GM20431 (cell line): Measurements from ENCODE around the gene BATF3.

ENCODE experiments used
- in situ Hi-C: fragments of 300-500 bp; cut with MseI, MboI; formaldehyde crosslinking; loops from one replicate; pipeline ENCODE4 v1.15.0; 2020; ENCODE audit warnings: low sequenced_read_pairs; ENCODE audit not compliant: unreplicated experiment

Gene BATF3

GRCh38 chr1:212686069-212686468 is 13.6 kb downstream of the BATF3 start:
- in situ Hi-C loops = no loop called here

DNA sequence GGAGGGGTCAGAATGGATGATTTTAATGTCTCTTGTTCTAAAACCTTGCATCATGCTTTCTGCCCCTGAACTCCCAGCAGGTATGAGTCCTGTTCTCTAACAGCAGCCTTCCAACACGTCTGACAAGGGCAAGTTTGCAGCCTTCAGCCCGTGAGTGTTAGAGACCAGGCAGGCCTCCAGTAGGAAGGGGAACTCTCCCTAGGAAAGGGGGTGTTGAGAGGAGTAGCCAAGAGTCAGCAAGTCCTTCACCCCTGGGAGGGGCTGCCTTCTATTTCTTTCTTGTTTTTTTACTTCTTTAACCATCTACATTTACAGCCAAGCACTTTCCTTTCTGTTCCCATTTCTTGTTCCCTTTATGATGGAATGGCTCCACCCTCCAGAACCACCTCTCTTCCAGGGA is 14.2 kb downstream of the BATF3 start:
- in situ Hi-C loops = no loop called here

GRCh38 chr1:212684521-212685090 is 15.0 kb downstream of the BATF3 start:
- in situ Hi-C loops = no loop called here

GRCh38 chr1:212684076-212684475 is 15.6 kb downstream of the BATF3 start:
- in situ Hi-C loops = no loop called here

DNA sequence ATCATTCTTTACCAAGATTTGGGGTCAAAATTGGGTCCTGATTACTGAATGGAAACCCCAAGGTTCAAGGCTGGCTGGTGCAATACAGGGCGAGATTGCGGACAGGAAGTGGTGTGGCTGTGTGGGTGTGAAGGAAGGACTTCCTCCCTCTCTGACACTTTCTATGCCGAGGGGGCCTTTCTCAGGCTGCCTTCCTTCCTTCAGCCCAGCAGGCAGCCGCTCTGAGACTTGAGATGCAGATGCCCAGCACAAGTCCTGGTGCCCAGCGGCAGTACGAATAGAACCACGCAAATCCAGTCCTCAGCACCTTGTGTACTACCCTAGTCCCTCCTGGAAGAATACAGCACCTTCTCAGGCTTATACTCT is 16.3 kb downstream of the BATF3 start:
- in situ Hi-C loops = no loop called here

DNA sequence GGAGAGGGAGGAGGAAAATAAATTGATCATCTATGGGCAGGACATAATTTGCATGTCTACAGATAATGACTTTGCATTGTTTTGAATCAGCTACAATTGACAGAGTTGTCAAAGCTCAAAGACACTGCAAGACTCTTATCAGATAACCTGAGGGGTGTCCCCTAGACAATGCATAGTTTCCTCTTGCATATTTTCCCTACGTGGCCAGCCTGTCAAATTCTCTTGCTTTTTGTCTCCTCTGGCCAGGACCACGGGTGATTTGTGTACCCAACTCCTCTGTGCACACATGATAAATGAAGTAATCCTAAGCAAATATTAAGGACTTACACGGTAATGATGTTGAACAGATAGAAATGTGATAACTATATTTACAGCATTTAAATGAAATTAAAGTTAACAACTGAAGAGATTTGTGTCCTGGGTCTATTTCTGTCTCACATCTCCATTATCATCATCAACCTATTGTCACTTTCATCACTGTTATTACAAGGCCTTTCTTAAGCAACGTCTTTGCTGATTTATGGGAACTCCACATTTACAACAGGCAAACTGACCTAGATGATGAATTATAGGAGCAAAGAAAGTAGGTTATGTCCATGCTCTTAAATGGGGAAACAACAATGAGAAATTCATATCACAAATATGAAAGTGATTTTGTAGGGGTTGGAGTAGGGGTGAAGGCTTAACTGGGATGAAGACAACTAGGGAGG is 18.8 kb downstream of the BATF3 start:
- in situ Hi-C loops = no loop called here

- in situ Hi-C loops = no loop called here
Measured at GRCh38 chr1:212678456-212679410, 20.9 kb downstream of the BATF3 start.

GRCh38 chr1:212677573-212677972 is 22.1 kb downstream of the BATF3 start:
- in situ Hi-C loops = no loop called here

DNA sequence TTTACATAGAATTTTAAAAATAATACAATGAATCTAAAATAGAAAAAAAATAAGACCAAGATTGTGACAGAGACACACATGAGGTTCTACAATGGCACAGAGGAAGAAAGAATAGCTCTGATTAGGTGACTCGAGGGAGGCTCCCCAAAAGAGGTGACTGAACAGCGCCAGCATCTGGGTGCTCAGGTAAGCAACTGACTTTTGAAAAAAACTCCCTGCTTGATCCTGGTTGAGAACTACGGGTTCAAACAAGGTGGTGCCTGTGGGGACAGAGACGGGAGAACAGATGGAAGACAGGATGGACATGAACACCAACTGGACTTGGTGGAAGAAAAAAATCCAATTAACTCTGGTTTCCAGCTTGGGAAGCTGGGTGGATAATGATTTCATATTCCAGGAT is 22.5 kb downstream of the BATF3 start:
- in situ Hi-C loops = no loop called here

DNA sequence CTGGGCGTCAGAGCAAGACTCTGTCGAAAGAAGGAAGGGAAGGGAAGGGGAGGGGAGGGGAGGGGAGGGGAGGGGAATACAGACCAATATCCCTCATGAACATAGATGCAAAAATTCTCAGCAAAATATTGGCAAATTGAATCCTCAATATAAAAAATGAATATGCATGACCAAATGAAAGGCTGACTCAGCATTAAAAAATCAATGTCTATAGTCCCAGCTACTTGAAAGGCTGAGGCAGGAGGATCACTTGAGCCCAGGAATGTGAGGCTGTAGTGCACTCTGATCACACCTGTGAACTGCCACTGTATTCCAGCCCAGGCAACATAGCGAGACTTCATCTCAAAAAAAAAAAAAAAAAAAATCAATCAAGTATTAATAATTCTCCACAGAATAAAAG is 24.0 kb downstream of the BATF3 start:
- in situ Hi-C loops = no loop called here

DNA sequence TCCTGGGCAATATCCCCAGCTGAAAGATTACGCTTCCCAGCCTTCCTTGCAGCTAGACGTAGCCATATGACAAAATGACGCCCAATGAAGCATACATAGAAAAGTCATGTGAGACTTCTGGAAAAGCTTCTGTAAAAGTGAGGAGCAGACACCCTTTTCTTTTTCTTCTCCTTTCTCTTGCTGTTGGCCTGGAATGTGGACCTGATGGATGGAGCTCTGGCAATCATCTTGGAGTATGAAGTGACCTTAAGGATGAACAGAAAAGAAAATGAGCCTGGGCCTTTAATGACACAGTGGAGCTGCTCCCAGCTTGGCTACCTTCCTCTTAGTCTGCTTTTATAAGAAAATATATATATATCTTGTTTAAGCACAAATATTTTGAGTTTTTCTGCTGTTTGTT is 24.8 kb downstream of the BATF3 start:
- in situ Hi-C loops = loop anchor here (25.0 kb wide), 1 partner anchor 87 kb away; no protein-coding TSS in a partner anchor

DNA sequence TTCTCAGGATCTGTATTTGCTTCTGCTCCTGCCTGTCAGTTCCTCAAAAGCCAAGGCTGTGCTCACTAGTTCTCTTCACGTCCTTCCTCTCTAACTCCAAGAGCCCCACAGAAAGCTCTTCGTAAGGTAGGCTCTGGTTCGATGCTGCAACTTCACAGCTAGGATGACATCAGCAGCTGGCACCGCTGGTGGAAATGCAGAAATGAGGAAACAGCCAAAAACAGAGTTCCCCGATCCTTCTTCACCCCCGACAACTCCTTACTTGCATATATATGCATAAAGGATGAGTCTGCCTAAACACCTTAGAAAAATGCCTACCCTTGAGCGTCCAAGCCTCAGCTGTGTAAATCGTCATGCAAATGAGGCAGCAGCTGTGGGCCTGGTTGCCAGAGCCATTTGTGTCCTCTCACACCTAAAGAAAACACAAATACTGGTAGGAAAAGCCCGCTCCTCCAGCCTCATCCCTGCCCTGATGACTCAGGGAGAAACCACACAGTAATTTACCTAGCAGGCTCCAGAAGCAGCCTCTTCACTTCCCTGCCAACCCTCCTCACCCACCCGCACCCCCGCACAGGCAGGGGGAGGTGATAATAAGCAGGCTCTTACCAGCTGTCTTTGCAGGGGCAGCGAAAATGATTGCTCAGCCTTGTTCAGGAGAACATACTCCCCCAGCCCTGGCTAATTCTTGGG is 28.2 kb downstream of the BATF3 start:
- in situ Hi-C loops = loop anchor here (25.0 kb wide), 1 partner anchor 91 kb away; no protein-coding TSS in a partner anchor

GRCh38 chr1:212670882-212671281 is 28.8 kb downstream of the BATF3 start:
- in situ Hi-C loops = loop anchor here (25.0 kb wide), 1 partner anchor 91 kb away; no protein-coding TSS in a partner anchor

DNA sequence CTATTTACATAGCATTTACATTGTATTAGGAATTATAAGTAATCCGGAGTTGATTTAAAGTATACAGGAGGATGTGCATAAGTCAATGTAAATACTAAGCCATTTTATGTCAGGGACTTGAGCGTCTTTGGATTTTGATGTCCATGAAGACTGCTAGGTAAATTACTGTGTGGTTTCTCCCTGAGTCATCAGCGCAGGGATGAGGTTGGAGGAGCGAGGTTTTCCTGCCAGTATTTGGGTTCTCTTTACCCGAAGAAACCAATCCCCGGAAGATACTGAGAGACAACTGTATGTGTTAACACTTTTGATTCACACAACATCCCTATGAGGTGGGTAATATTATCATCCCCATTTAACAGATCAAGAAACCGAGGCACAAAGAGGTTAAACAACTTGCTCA is 29.3 kb downstream of the BATF3 start:
- in situ Hi-C loops = loop anchor here (25.0 kb wide), 1 partner anchor 92 kb away; no protein-coding TSS in a partner anchor

DNA sequence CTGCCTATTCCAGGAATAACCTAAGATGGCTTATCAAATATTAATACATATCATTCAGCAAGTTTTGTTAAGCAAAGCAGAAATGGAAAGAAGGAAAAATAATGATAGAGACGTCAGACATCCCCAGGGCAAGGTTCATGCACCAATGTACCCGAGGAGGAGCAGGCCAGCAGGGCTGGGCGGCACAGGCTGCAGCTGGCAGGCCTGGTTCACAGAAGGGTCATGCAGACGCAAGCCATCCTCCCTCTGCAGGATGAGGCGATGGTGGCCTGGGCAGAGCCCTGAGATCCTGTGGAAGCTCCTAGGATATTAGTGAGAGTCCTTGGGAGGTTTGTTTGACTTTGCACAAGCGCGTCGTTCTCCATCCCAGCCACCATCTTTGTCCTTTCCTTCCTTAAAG is 30.0 kb downstream of the BATF3 start:
- in situ Hi-C loops = loop anchor here (25.0 kb wide), 1 partner anchor 93 kb away; no protein-coding TSS in a partner anchor

DNA sequence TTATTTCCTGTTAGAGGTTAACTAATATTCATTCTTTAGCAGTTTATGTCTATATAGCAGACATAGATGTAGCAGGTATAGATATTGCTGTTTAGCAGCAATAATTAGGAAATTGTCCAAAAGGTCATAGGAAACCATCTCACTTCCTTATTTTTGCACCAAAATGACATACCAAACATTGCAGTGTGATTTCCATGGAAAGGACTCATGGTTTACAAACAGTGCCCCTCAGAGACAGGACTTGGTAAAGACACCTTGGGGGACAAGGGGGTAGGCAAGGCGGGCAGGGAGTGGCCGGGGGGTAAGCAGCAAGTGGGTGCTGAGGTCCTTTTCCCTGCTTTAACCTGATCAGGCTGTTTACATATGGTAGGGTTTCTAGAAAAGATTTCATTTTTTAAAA is 30.5 kb downstream of the BATF3 start:
- in situ Hi-C loops = loop anchor here (25.0 kb wide), 1 partner anchor 93 kb away; no protein-coding TSS in a partner anchor

- in situ Hi-C loops = loop anchor here (25.0 kb wide), 1 partner anchor 94 kb away; no protein-coding TSS in a partner anchor
Measured at GRCh38 chr1:212668477-212668876, 31.2 kb downstream of the BATF3 start.

- in situ Hi-C loops = loop anchor here (25.0 kb wide), 1 partner anchor 95 kb away; no protein-coding TSS in a partner anchor
Measured at GRCh38 chr1:212667223-212668139, 32.2 kb downstream of the BATF3 start.
